Fibroblast of lung (primary cell): ENCODE measurements around the gene KCNH6. TPM values are rescaled to one million over a fixed set of nuclear protein-coding genes. Genes with fewer than 3 reads are reported as not detected.

Experiments used
- DNase-seq, 2 donors: peaks; one replicate each; pipeline versions ENCODE4 v3.0.0 to v3.0.0-alpha.2; 2010; ENCODE audit warnings: low read depth in 2 of 2
- H2AFZ ChIP-seq: 2 replicates; pipeline ENCODE4 v1.5.1; 2012; ENCODE audit warnings: low read length, control low read depth, inconsistent platforms
- H3K27ac ChIP-seq: 2 replicates; pipeline ENCODE4 v1.5.1; 2011; ENCODE audit warnings: low read length, control low read depth; ENCODE audit not compliant: insufficient read depth
- H3K27me3 ChIP-seq: 2 replicates; pipeline ENCODE4 v1.5.1; 2011; ENCODE audit warnings: mild to moderate bottlenecking, low read length; ENCODE audit not compliant: control insufficient read depth, insufficient read depth
- H3K36me3 ChIP-seq: 2 replicates; pipeline ENCODE4 v1.5.1; 2011; ENCODE audit warnings: low read length; ENCODE audit not compliant: control insufficient read depth, insufficient read depth
- H3K4me1 ChIP-seq: 2 replicates; pipeline ENCODE4 v1.5.1; 2011; ENCODE audit warnings: low read length; ENCODE audit not compliant: control insufficient read depth, insufficient read depth; ENCODE audit errors: extremely low read depth
- H3K4me2 ChIP-seq: 2 replicates; pipeline ENCODE4 v1.5.1; 2011; ENCODE audit warnings: low read length, control low read depth; ENCODE audit not compliant: insufficient read depth; ENCODE audit errors: extremely low read depth
- H3K4me3 ChIP-seq, 4 experiments: fragments of 200-600 bp in 1 of 4; sonication (generic) in 1 of 4; replicated peaks in 1 of 4; 2 replicates each; pipeline ENCODE4 v1.5.1; 2011 to 2016; ENCODE audit warnings: low read length in 4 of 4, low read depth in 3 of 4, mild to moderate bottlenecking in 3 of 4, control low read depth in 2 of 4, inconsistent platforms in 1 of 4, mixed read lengths in 1 of 4; ENCODE audit not compliant: insufficient read depth in 1 of 4; ENCODE audit errors: control extremely low read depth in 1 of 4
- H3K79me2 ChIP-seq: 2 replicates; pipeline ENCODE4 v1.5.1; 2012; ENCODE audit warnings: mild to moderate bottlenecking, low read length, inconsistent platforms; ENCODE audit not compliant: control insufficient read depth, insufficient read depth
- H3K9ac ChIP-seq: 2 replicates; pipeline ENCODE4 v1.5.1; 2011; ENCODE audit warnings: mild to moderate bottlenecking, low read length, control low read depth; ENCODE audit not compliant: insufficient read depth
- H3K9me3 ChIP-seq: 2 replicates; pipeline ENCODE4 v1.5.1; 2012; ENCODE audit warnings: low read depth, low read length; ENCODE audit not compliant: control insufficient read depth, insufficient read depth
- H4K20me1 ChIP-seq: 2 replicates; pipeline ENCODE4 v1.5.1; 2011; ENCODE audit warnings: low read length; ENCODE audit not compliant: control insufficient read depth, insufficient read depth; ENCODE audit errors: extremely low read depth
- EZH2 ChIP-seq: IDR thresholded peaks from 2 replicates; pipeline ENCODE4 v1.5.1; 2012; ENCODE audit warnings: low read length, control low read depth, mild to moderate bottlenecking; ENCODE audit errors: missing control alignments
- polyA plus RNA-seq, 2 donors: library from polyadenylated mRNA; depleted of rRNA in 1 of 2; stranded (reverse) in 1 of 2; unstranded in 1 of 2; fragments of >200 nt; gene quantifications; 2 replicates each; pipeline ENCODE4 v1.2.1, GENCODE V29; 2011 to 2012; ENCODE audit warnings: missing spikeins in 1 of 2
- total RNA-seq: library from RNA; depleted of rRNA; stranded (reverse); fragments of >200 nt; gene quantifications from 2 replicates; pipeline ENCODE4 v1.2.1, GENCODE V29; 2014
- TF ChIP-seq, protein P1 (sequence below), 2 donors: IDR thresholded peaks in 1 of 2; conservative IDR thresholded peaks in 1 of 2; 1 replicate in 1 of 2; 2 replicates in 1 of 2; pipeline ENCODE4 v1.5.1; 2011 to 2012; ENCODE audit warnings: low read length in 2 of 2, control low read depth in 1 of 2, inconsistent platforms in 1 of 2, low read depth in 1 of 2, mild to moderate bottlenecking in 1 of 2

The KCNH6 gene
- total and polyA plus RNA-seq, 2 donors (not counting 1 experiment from before 2014, with no cell fraction given) = not detected

DNA sequence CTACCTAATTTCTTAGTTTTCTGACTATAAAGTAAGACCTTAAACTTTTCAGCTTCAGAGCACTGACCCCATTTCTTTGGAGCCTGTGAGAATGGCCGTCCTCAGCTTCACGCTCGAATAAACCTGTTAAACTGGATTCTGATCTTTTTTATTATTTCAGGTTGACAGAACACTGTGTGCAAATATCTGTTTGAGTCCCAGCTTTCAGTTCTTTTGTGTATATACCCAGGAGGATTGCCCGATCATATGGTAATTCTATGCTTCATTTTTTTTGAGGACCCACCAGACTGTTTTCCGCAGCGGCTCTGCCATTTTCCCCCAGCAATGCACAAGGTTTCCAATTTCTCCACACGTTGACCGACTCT is 19.8 kb upstream of the KCNH6 start:
- H3K4me2 ChIP-seq = no peak overlapping the region
- no peak overlapping the region for H2AFZ ChIP-seq
- peaks cover 2% of the 10 kb centered on the region for H3K27me3 ChIP-seq
- H3K4me1 ChIP-seq = peaks cover 6% of the 10 kb centered on the region
- no peak for TF ChIP-seq EZH2
- TF ChIP-seq, protein P1, sequence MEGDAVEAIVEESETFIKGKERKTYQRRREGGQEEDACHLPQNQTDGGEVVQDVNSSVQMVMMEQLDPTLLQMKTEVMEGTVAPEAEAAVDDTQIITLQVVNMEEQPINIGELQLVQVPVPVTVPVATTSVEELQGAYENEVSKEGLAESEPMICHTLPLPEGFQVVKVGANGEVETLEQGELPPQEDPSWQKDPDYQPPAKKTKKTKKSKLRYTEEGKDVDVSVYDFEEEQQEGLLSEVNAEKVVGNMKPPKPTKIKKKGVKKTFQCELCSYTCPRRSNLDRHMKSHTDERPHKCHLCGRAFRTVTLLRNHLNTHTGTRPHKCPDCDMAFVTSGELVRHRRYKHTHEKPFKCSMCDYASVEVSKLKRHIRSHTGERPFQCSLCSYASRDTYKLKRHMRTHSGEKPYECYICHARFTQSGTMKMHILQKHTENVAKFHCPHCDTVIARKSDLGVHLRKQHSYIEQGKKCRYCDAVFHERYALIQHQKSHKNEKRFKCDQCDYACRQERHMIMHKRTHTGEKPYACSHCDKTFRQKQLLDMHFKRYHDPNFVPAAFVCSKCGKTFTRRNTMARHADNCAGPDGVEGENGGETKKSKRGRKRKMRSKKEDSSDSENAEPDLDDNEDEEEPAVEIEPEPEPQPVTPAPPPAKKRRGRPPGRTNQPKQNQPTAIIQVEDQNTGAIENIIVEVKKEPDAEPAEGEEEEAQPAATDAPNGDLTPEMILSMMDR (conservative IDR thresholded peaks at IDR 0.05 in 1 of 2, IDR thresholded peaks at IDR 0.05 in 1 of 2; ENCODE audit: low read depth in 1 of 2, low read length in 2 of 2) = no peak
- H3K36me3 ChIP-seq = no peaks in the 10 kb centered on the region
- no peaks in the 10 kb centered on the region for H3K79me2 ChIP-seq
- H3K9ac ChIP-seq = no peak overlapping the region
- H3K9me3 ChIP-seq = no peaks in the 10 kb centered on the region
- no peaks in the 10 kb centered on the region for H4K20me1 ChIP-seq
- H3K27ac ChIP-seq = no peak overlapping the region
- DNase-seq = no peak
- H3K4me3 ChIP-seq = no peak overlapping the region

DNA sequence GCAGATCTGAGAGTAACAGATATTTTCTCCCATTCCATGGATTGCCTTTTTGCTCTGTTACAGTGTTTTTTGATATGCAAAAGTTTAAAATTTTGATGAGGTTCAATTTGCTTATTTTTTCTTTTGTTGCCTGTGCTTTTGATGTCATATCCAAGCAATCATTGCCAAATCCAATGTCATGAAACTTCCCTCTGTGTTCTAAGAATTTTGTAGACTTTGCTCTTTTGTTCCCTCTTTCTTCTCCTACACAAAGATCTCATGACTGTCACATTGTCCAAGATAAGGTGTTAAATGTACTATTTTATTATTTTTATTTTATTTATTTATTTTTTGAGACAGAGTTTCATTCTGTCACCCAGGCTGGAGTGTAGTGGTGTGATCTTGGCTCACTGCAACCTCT is 18.9 kb upstream of the KCNH6 start:
- Histone ChIP-seq H3K27ac (no peak overlapping the region), H3K9ac (no peak overlapping the region), H4K20me1 (no peaks in the 10 kb centered on the region), H2AFZ (no peak overlapping the region), H3K79me2 (no peaks in the 10 kb centered on the region), H3K4me3 (no peak overlapping the region), H3K4me1 (no peaks in the 10 kb centered on the region), H3K36me3 (no peaks in the 10 kb centered on the region), H3K9me3 (no peaks in the 10 kb centered on the region), H3K4me2 (no peak overlapping the region), H3K27me3 (peaks cover 2% of the 10 kb centered on the region)
- TF ChIP-seq EZH2 = no peak
- TF ChIP-seq, protein P1 (conservative IDR thresholded peaks at IDR 0.05 in 1 of 2, IDR thresholded peaks at IDR 0.05 in 1 of 2; ENCODE audit: low read depth in 1 of 2, low read length in 2 of 2) = no peak
- DNase-seq = no peak

DNA sequence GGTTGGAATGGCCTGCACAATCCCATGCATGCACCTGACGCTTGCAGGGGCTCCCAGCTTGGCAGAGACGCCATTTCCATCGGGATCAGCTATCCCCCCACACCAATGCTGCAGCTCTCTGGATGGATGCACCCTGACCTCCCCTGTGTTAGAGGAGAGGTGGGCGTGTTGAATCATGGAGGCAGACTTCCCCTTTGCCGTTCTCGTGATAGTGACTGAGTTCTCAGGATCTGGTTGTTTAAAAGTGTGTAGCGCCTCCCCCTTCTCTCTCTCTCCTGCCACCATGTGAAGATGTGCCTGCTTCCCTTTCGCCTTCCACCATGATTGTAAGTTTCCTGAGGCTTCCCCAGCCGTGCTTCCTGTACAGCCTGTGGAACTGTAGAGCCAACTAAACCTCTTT is 17.8 kb upstream of the KCNH6 start:
- Histone ChIP-seq H3K4me2 (no peak overlapping the region), H3K36me3 (no peaks in the 10 kb centered on the region), H3K9me3 (no peaks in the 10 kb centered on the region), H3K4me3 (no peak overlapping the region), H2AFZ (no peak overlapping the region), H3K4me1 (no peaks in the 10 kb centered on the region), H3K27me3 (peaks cover 7% of the 10 kb centered on the region), H4K20me1 (no peaks in the 10 kb centered on the region), H3K9ac (no peak overlapping the region), H3K79me2 (no peaks in the 10 kb centered on the region), H3K27ac (no peak overlapping the region)
- no peak for TF ChIP-seq EZH2
- TF ChIP-seq, protein P1 (conservative IDR thresholded peaks at IDR 0.05 in 1 of 2, IDR thresholded peaks at IDR 0.05 in 1 of 2; ENCODE audit: low read depth in 1 of 2, low read length in 2 of 2) = no peak
- no peak for DNase-seq
